GM18520 (cell line): ENCODE data around the gene TEX51.

ENCODE experiments used
- ATAC-seq: cut with Tn5 transposase; IDR thresholded peaks from one replicate; pipeline ENCODE4 v1.9.1; 2021; ENCODE audit not compliant: unreplicated experiment

Gene TEX51

DNA sequence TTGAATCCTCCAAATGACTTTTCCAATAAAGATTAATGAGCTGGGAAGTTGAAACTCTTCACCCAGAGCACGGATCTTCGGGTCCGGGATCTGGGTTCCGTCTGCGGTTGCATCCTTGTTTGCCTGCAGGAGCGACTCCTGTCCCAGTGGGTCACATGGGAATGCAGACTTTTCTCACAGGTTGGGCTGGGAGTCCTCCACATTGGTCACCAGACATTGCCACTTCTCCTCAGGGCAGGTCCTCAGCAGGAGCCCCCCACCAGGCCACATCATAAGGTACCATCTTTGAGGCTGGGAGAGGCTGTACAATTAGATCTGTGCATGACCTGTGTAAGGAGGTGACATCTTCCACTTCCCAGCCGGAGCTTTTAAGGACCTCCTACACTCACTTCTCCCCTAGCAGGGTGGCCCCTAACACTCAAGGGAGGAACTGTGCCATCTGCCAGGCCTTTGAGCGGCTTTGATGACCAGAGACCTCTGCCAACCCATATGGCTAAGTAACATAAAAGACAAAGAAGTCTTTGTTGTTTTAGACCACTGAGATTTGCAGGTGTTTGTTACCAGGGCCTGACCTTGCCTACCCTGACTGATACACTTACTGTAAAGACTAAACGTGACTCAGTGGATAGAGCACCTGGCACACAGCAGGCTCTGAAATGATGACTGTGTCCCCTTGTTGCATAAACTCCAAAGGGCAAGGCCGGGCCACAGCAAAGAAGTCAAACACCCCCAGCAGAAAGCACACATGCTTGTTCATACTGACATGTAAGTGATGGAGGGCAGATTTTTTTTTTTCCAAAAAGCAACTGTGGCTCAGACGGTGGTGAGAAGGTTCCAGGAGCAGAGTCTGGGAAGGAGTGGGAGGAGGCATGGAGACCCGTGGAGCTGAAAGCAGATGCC lies 7.9 kb upstream of the TEX51 start:
- no peak for ATAC-seq

DNA sequence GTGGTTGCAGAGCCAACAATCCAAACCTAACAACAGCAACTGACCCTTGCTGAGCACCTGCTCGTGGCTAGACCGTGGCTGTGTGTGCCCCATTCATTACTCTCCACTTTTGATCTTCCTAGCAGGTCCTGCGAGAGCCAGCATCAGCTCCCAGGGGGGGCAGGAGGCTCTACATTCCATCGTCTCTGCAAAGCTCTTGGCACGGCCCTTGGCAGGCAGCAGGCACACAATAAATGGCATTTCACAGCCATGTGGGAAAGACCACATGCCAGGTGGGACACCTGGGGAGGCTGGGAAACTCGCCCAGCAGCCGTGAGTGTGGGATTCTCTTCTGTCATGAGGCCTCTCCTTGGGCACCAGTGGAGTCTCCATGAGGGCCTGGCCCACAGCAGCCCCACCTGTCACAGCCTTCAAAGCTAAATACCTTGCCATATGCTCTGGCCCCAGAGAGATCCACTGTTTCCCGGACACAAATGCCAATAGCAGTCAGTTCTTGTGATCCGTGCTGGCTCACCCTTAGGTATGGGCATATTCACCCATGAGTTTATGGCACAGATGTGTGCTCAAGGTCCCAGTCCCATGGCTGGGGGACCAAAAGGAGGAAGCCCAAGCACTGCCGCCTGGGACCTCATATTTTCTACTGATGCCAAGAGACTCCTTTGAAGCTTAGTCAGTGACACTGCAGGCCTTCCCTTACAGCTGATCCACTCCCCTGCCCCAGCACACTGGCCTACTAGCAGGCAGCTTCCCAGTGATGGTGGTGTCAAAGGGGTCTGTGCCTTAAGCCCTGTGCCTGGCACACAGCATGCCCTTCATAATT lies 6.8 kb upstream of the TEX51 start:
- no peak for ATAC-seq

DNA sequence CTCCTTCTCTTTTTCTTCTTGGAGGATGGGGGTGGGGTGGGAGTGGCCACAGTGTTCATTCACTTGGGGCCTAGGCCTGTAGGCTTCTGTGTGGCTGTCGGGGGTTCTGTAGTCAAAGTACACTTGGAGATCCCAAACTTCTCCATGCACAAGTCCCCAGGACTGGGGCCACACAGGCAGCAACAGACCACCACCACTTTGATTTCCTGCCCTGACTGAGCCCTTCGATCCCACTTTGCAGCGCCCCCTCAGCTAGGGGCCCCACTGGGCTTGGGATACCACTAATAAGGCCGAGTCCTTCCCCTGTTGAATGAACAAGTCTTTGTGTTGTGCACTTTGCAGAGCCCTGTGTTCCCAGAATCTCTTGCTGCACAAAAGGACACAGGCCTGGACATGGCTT lies 5.5 kb upstream of the TEX51 start:
- no peak for ATAC-seq

DNA sequence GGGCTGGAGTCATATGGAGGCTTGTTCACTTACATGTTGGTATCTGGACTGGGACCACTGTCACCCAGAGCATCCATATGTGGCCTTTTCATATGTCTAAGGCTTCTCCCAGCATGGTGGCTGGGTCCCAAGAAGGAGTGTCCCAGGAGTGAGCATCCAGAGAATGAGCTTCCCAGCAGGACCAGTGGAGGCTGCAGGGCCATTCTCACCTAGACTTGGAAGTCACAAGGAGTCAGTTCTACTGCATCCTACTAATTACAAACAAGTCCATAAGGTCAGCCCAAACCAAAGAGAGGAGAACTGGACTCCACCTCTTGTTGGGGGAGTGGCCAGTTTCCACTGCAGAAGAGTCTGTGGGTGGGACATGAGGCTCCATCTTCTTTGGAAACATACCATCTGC lies 5.1 kb upstream of the TEX51 start:
- ATAC-seq = no peak

DNA sequence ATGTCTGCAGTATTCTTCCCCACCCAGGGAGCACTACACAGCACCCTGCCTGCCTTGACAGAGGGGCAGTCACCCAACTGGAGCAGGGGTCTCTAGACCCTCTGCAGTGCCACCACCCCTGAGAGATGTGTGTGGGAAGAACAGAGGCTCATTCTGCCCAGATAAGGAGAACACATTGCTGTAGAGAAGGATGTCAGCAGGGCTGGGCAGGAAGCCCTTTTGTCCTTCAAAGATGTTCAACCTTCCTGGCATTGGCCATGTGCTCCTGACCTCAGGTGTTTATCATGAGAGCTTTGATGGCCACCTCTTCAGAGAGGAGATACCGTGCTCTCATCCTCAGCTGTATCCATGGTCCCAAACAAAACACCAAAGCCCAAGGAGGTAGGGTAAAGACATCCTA lies 4.6 kb upstream of the TEX51 start:
- no peak for ATAC-seq

DNA sequence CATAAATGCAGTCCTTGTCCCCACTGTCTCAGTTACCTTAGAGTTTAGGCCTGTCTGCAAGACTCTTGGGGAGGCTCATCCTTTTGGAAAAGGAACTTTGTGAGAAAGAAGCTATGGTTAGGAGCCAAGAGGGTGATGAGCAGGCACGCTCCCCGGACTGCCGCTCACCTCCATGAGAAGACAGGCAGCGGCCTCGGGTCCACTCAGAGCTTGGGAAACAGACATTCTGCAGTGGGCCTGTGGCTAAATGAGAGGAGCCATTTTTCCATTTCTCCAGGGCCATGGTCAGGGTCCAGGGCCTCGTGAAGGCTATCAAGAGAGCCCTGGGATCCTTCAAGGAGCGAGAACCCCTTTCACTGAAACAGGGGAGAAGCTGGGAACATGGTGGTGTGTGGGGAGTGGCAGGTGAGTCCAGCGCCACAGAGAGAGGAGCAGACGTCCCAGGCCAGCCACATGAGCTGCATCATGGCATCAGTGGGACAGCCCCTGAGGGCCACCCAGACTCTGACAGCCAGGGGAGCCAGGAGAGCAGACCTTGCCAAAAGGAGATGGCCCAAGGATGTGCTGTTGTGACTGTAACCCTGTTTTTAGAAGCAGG lies 4.0 kb upstream of the TEX51 start:
- no peak for ATAC-seq

DNA sequence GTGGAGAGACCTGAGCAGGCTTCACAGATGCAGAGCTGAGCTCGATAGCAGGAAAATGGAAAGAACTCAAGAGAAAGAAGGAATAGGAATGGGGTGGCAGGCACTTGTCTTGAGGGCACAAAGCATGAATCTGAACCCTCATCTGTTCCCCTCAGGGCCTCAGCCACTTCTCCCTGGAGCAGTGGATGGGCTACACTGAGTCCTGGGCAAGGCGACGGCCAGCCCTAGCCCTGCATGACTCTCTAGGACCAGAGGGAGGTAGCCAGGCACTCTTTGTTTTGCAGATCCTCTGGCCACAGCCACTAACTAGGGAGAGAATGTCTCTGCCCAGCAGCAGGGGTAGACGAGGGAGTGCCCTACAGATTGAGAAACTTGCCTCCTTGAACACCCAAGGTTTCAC lies 3.4 kb upstream of the TEX51 start:
- no peak for ATAC-seq

DNA sequence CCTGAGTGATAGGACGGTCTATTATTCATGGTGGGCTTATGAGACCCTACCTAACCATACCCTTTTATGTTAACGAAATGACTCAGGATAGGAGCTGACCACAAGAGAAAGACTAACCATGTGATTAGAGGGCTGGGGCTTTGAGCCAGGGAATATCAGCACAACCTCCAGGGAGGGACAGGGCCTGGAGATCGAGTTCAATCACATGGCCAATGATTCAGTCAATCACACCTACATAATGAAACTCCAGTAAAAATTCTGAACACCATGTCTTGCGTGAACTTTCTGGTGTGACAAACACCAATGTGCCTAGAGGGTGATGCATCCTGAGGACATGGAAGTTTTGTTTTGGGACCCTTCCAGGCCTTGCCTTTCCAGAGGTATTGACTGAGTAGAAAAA lies 2.2 kb upstream of the TEX51 start:
- ATAC-seq = no peak

DNA sequence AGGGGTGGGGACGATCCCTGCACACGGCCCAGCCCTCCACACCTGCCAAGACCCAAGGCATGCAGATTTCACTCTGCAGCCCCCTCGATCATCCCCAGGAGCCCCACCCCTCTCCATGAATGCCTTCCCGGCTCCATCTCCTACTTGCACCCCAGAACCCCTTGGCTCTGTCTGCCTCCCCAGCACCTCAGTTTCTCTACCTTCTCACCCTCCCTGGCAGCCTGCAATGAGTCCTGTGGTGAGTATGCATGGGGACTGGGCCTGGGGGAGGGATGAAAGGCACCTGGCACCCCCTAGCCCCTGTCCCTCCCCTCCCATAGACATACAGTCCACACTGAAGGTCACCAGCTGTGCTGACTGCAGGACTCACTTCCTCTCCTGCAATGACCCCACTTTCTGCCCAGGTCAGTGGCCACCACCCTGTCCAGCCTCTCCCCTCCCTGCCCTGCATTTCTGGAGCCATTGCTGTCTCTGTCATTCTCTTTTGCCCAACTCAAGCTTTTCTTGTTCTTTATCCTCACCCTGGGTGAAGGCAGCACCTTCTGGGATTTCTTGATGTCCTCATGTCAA lies 1.0 kb downstream of the TEX51 start:
- no peak for ATAC-seq

DNA sequence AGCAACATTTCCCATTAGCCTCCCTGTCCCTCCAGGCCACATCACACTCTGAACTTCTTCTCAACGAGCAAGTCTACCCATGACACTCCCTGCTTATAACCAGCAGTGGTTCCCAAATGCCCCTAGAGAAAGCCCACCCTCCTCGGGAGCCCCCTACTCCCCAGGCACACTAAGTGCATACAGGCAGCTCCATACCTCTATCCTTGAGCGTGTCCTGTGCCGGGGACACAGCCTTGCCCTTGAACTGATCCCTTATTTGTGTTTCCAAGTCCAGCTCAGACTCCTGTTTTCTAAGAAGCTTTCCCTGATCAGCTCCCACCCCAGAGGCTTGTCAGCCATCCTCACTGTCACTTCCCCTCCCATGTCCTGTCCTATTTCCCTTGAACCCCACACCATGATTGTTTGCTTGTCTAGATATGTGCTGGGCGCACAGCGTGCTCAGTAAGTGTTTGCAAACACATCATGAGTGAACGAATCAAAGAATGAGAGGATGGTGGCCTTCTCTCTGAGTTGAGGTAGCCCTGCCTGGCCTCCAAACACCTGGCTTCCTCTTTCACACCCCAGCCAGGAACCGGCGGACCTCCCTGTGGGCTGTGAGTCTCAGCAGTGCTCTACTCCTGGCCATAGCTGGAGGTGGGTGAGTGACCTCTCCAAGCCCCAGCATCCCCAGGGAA lies 2.1 kb downstream of the TEX51 start:
- ATAC-seq = no peak

DNA sequence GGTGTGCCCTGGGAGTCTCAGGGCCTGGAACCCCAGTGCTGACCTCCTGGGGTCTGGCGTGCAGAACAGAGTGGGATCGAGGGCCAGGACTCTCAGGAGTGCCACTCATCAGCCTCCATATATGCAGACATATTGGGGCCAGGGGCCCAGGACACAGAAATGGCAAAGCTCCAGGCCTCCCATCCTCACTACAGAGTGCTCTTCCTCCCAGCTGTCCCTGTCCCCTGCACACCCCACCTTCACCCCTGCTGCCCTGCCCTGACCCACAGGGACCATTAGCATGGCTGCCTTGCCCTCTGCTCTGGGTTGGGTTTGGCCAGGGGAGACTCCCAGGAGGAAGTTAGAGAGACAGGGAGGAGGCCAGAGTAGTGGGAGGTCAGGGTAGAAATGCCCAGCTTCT lies 2.8 kb downstream of the TEX51 start:
- ATAC-seq = no peak

DNA sequence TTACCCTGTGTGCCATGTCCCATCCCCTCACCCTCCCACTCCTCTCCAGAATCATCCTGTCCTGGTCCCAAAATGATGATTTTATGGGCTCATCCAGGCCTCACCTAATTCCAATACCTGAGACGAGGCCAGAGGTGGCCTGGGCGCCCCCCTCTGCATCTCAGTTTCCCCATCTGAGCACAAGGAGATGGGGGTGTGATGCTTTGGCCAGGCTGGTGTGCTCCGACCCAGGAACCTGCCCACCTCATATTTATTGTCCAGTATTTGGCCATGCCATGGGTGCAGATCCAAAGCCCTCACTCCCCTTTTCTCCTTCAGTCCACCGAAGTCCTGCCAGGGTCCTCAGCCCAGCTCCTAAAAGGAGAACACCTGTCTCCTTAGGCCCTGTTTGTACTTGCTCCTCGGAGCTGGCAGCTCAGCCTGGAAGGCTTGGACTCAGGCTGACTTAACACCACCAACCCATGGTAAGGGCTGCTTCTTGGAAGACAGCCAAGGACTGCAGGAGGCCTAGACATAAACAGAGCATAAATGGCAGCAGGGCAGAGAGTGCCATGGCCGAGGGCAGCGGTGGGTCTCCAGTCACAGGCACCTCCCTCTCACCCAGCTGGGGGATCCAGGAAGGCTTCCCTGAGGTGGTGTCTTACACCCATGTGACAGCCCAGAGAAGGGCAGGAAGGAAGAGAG lies 3.6 kb downstream of the TEX51 start:
- ATAC-seq = no peak

DNA sequence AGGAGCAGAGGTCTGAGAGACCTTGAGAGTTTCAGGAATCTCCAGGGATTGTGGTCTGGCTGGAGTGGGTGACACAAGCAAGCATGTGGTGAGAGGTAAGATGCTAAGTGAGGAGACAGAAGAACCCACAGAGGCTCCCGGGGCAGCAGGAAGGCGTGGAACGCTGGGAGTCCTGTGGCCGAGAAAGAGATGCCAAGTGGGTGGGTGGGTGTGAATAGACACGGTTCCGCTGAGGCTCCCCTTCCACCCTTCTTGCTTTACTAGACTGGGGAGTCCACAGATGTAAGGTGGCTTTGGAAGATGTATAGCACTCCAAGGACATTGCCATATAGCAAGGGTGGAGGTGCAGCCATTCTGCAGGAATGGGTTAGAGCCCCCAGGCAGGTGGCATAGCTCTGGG lies 4.2 kb downstream of the TEX51 start:
- no peak for ATAC-seq

DNA sequence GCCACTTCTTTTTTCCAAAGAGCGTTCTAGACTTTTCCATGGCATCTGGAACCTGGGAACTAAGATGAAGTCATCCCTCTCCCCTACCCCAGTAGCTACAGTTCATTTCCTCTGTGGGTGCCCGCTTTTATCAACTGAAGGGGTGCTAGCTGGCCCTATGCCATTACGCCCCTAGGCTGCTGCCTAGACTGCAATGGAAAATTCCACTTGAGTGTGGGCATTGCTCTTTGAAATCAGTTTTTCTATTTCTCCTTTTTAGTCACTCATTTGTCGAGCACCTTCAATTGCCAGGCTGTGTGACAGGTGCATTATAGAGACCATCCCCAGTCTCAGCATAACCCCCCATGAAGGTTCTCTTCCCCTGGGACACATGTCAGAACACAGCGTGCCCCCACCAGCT lies 7.3 kb downstream of the TEX51 start:
- ATAC-seq = no peak

DNA sequence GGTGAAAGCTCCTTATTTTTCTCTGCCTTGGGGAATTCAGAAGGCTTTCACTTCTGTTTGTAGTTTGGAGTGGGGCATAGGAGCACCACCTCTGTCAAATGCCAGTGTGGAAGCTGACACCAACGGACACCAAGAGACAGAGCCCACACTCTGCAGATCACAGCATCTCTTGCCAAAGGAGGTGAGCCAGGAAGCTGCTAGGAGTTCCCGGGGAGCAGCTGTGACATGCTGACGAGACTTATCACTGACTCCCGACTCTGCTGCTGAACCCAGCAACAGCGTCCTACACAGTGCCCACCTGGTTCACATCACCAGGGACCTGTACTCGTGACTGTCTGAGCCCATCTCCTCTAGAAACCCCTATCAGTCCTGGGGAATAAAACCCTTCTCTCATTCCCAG lies 8.1 kb downstream of the TEX51 start:
- no peak for ATAC-seq

DNA sequence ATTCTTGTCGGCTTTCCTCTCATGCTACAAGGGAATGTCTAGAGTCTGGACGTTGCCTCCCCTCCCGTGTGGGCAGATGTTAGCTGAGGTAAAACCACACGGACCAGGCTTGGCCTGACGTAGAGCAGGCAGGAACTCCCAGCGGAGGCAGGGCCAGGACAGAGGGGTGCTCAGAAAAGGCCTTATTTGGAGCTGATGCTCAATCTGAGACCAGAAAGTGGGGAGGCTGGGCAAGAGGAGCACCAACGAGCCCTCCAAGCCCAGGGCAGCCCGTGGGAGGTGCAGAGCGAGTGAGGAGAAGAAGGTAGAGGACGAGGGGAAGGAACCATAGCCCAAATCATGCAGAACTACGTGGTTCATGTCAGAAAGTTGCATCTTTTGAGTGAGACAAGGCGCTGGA lies 9.0 kb downstream of the TEX51 start:
- no peak for ATAC-seq

DNA sequence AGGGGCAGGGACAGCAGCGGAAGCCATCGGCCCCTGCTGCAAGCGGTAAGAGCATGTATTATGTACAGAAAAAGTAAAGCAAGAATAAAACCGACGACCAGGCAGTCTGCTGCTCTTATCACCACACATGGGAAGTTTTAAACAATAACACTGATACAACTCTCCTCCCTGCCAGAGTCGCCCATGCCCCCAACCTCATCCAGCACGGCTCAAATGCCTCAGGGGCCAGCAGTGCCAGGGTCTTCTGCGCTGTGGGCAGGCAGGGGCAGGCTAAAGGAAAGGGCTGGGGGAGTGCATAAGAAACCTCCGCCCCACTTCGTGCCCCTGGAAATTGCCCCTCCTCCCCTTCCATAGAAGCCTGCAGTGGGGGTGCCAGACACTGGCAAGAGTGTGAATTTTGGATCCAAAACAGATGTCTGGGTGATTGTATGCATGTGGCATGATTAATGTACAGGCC lies 10.1 kb downstream of the TEX51 start:
- ATAC-seq = no peak

DNA sequence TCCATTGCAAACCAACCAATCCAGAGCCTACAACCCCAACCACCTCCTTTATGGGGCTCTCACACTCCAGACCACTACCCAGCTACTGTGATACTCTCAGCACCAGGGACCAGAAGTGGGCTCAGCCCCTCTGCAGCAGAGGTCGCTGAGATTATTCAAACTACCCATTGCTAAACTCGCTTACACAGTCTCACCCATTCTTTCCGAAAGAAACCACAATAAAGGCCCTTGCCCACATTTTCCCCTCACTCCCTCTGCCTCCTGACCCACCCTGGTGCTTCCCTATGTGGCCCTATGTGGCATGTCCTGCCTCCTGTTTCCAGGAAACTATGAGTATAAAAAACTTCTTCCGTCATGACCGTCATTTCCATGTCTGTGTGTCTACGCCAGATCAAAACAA lies 10.7 kb downstream of the TEX51 start:
- ATAC-seq = no peak

DNA sequence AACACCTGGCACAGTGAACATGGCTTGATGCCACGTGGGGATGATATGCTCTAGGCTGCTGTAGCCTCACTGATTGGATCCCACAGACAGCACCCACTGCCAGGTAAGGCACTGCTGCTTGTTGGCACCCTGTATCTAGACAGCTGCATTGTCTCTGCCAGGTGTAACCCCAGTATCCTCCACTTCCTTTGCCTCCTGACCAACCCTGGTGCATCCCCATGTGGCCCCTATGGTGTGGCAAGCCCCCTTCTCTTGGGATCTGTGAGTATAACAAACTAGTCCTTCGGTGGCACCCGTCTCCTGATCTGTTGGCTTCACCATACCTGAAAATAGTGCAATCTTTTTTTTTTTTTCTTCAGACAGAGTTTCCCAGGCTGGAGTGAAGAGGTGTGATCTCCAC lies 11.1 kb downstream of the TEX51 start:
- ATAC-seq = no peak

DNA sequence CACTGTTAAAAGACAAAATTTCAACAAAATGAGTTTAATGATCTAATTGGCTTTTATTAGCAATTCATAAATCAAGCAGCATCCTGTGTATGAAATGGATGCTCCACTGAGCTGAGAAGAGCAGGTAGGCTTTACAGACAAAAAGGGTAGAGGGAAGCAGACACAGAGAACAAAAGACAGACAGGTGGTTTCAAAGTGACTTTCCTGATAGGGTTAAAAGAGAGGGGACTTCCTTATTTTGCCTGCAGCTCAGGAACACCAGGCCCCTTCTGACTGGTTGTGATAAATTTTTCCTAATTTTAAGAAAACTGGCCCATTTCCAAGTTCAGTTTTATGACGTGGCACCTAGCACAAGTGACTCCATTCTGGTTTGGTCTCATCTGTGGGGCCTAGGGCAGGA lies 11.9 kb downstream of the TEX51 start:
- ATAC-seq = no peak
